RKO (cell line): Measurements from ENCODE around the gene APC2.
A peak's percentile ranks its signal among the peaks of the same experiment; 100 is the strongest.
"Not testable (repeated sequence)": the region's sequence is repeated elsewhere in the genome, so short reads cannot be mapped to it uniquely, and the experiment has no call there.

Experiments
- DNase-seq: peaks from one replicate; pipeline ENCODE4 v3.0.0-alpha.2; 2016; ENCODE audit warnings: low spot score

APC2 gene

DNA sequence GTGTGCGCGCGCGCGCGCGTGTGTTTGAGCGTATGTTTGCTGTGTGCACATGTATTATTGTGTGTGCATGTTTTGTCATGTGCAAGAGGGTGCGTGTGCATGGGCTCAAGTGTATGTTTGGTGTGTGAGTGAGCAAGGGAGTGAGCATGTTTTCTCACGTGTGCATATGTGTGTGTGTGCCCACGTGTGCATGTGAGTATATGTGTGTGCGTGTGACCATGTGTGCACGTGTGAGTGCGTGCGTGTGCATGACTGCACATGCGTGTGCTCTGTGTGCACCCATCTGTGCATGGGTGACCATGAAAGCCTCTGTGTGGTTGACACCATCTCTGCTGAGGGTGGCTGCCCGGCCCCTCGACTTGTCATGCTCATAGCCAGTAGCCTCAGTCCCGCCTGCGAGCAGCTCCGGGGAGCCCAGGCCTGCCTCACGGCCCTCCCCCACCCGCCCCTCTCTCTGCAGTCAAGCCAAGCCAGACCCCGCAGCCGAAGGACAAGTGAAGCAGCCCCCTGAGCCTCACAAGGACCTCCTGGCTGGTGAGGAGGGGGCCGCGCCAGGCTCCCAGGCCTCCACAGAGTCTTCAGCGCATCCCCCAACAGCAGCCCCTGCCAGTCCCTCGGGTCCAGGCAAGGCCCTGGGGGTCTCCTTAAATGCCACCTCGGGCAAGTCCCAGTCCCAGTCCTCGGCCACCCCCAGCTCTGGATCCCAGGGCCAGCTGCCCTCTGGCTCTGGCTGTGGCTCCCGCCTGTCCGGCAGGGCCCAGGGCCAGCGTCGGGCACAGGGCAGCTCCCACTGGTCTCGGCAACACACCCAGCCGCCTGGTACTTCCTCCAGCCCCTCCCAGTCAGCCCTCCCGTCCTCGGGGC, 47.0 kb downstream of the APC2 start:
- no peak for DNase-seq

DNA sequence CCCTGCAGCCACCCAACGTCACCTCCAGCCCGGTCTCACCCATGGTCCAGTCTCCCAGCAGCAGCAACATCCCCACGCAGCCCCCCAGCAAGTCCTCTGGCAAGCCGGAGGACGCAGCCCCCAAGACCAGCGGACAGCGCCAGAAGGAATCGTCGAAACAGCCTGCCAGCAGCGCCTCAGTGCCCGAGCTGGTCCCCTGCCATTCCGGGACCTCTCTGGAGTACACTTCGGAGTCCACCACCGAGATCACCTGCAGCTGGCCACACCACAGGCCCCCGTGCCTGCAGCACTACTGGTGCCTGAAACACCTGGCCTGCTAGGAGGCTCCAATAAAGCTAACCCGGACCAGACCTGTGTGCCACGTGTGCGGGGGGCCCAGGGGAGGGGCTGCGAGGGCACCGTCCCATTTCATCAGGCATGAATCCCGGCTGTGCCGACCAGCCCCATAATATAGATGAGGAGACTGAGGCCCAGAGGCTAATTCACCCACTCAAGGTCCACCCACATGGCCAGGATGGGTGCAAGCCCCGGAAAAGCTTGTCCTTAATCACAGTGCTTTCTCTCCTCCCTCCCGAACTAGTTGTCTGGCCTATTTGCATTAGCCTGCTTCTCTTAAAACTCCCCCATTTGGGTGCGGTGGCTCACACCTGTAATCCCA, 47.8 kb downstream of the APC2 start:
- no peak for DNase-seq

DNA sequence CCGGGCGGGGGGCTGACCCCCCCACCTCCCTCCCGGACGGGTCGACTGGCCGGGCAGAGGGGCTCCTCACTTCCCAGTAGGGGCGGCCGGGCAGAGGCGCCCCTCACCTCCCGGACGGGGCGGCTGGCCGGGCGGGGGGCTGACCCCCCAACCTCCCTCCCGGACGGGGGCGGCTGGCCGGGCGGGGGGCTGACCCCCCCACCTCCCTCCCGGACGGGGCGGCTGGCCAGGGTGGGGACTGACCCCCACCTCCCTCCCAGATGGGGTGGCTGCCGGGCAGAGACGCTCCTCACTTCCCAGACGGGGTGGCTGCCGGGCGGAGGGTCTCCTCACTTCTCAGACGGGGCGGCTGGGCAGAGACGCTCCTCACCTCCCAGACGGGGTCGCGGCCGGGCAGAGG, 49.3 kb downstream of the APC2 start:
- DNase-seq = not testable (repeated sequence)

DNA sequence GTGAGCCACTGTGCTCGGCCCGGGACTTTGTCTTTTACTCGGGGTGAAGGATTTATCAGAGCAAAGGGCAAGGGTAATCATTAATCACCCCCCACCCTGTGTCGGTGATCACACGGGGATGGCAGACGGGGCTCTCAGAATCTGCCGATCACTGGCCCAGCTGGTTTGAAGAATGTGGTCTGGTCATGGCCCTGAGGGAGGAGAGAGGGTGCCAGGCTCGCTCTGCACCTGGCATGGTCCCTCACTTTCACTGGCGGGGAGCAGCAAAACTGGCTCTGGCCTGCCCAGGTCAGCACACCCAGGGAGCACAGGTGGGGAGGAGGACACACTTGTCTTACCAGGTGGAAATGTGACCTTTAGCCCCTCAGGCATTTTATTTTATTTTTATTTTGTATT, 51.3 kb downstream of the APC2 start:
- DNase-seq = no peak

DNA sequence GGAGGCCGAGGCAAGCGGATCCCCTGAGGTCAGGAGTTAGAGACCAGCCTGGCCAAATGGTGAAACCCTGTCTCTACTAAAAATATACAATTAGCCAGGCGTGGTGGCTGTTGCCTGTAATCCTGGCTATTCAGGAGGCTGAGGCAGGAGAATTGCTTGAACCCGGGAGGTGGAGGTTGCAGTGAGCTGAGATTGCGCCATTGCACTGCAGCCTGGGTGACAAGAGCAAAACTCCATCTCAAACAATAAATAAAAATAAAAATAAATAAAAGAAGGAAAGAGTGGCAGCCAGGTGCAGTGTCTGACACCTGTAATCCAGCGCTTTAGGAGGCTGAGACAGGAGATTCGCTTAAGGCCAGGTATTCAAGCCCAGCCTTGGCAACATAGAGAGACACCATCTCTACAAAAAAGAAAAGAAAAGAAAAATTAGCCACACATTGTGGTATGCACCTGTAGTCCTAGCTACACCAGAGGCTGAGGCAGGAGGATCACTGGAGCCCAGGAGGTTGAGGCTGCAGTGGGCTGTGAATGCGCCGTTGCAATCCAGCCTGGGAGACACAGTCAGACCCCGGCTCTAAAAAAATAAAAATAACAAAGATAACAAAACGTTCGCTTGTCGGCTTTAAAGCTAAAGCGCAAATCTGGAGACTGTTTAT, 52.6 kb downstream of the APC2 start:
- DNase-seq = no peak

DNA sequence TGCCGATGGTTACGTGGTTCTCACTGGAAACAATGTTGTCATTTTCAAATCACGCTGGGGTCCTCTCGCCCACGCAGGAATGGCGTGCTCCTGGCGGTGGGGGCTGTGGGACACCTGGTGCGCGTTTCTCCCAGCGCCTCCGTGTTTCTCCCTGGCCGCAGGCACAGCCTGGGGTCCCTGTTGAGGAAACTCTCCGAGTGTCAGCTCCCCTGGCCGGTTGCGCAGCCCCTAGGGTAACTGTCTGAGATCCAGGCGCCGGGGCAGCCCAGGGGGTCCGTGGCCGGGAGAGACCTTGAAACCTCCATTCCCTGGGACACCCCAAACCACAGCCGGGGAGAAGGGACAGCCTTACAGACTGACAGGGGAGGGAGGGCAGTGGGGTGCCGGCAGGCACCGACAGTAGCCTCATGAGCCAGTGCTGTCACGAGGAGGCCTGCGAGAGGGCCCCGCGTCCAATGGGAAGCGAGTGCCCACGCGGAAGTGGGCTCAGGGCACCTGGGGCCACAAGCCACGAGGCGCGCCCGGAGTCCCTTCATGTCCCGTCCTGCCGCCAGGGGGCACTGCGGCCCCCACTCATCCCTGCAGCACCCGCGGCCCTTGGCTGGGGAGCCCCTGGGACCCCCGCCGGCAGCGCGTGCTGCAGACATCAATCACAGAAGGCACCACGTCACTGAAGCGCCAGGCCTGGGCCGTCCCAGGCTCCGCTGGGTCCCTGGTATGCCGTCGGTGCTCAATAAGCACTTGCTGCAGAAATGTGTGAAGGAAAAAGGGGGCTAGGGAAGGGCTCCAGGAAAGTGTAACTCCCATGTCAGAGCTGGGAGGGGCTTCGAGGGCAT, 53.4 kb downstream of the APC2 start:
- peak; percentile 74 for DNase-seq

DNA sequence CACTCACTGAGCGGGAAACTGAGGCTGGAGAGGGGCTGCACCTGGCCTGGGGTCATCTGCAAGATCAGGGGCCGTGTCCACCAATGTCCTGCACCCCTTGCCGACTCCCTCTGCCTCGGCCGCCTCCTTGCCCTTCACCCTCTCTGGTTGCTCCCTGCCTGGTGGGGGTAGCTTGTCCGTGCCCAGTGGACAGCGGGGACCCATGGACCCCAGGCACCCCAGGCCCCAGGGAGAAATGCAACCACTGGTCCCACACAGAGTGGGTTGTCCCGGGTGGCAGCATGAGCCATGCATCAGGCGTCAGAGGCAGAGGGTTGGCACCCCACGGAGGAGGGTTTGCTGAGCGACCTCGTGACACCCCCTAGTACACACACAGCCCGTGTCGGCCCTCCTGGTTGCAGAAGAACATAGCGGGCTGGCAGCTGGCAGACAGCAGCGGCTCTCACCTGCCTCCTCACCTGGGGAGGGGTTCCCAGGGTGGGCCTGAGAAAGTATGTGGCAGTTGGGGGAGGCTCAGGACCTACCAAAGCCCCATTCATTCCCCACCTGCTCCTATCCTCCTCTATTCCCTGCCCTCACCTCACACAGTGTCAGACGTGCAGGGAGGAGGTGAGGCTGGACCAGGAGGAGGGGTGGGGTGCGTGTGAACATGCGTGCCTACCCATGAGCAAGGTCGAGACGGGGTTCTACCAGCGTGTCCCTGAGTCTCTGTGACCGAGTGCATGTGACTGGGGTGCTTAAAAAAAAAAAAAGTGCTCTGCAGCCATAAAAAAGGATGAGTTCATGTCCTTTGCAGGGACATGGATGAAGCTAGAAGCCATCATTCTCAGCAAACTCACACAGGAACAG, 54.2 kb downstream of the APC2 start:
- DNase-seq = no peak

DNA sequence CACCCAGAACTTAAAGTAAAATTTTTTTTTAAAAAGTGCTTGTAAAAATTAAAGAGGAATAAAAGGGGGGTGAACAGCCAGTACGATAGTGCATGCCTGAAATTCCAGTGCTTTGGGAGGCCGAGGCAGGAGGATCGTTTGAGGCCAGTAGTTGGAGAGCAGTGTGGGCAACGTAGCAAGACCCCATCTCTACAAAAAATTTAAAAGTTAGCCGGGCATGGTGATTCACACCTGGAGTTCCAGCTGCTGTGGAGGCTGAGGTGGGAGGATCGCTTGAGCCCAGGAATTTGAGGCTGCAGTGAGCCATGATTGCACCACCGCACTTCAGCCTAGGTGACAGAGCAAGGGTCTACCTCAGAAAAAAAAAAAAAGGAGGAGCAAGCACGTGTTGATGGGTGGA, 55.1 kb downstream of the APC2 start:
- DNase-seq = no peak

DNA sequence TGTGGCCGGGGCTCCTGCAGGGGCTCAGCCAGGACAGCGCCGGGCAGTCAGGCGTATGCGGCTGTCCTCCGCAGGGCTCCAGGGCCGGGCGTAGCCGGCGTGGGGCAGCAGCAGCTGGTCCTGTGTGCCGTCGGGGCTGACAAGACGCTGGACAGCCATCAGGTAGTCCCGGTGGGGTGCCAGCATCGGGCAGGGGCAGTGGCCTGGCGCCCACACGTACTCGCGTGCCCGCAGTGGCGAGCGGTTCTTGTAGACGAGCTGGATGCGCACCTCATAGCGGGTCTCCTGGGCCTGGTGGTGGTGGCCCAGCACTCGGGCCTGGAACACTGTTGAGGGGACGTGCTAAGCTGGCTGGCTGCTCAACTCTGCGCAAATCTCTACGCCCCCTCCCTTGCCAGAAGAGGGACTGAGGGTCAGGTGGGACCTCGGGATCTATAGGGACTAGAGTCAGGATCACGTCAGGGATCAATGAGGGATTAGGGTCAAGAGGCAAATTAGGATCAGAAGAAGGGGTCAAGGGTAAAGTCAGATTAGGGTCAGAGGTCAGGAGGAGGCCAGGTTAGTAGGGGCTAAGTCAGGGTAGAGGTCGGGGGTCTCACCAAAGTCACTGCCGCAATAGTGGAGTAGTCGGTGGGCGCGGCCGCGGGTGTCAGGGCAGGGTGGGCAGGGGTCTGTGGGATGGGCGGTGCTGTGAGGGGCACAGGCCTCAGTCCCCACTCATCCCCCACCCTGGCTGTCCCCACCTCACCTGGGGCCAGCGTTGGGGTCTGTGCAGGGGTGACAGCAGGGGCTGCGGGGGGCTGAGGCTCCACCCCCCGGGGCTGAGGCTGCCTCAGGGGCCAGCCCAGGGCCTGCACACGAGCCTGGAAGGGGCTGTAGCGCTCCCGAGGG, 56.3 kb downstream of the APC2 start:
- no peak for DNase-seq

DNA sequence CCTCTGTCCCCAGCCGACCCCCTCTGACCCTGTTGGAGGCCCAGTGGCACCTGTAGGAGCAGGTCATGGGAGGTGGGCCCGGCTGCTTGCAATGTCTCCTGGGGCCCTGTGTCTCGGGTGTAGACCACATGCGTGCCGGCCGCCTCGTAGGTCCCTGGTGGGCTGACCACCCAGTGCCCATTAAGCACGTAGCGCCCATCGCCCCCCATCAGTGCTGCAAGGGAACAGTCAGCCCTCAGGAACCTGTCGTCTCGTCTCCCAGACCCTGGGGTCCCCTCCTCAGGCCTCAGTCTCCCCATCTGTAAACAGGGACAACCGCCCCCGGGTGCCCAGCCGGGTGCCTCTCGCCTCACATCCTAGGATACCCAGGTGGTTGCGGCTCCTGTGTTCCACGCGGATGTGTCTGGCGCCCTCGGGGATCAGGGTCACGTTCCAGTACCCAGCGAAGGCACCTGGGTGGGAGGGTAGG, 57.3 kb downstream of the APC2 start:
- DNase-seq = no peak

DNA sequence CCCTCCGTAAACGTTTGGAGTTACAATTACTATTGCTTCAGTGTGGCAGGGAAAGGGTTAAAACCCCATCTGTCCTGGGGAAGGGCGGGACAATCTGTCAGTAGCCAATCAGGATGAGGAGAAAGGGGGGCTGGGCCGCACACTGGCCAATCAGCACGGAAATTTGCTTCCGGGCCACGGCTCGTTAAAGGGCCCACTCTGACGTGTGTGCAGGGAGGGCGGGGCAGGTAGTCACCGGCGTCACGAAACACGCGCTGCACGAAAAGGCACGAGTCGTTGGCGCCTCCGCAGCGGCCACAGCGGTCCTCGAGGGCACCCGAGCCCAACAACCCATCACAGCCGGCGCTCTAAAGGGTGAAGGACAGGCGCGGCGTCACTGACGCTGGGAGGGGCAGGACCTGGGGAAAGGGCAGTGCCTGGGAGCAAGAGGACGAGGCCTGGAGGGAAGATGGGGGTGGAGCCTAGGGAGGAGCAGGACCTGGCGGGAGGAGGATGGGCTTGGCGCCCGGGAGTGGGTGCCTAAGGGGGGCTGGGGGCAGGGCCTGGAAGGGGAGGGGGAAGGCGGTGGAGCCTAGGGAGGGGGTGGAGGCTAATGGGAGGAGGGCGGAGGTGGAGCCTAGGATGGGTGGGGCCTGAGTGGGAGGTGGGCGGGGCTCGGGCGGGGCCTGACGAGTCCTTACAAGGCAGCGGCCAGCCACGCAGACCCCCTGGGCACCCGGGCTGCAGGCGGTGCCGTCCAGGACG, 58.0 kb downstream of the APC2 start:
- DNase-seq = peak; percentile 95

DNA sequence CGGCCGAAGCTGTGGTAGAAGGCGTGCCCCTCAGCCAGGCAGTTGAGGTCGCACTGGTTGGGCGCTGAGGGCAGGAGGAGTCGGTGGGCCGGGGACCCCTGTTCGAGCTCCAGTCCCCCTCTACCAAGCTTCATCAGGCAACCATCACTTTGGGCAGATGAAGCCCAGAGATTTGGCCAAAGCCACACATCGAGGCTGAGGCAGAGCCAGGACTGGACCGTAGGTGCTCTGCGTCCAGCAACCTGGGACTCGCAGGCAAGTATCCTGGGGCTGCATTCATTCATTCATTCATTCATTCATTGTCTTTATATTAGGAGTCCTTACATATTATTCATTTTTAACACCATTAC, 58.6 kb downstream of the APC2 start:
- DNase-seq = no peak

DNA sequence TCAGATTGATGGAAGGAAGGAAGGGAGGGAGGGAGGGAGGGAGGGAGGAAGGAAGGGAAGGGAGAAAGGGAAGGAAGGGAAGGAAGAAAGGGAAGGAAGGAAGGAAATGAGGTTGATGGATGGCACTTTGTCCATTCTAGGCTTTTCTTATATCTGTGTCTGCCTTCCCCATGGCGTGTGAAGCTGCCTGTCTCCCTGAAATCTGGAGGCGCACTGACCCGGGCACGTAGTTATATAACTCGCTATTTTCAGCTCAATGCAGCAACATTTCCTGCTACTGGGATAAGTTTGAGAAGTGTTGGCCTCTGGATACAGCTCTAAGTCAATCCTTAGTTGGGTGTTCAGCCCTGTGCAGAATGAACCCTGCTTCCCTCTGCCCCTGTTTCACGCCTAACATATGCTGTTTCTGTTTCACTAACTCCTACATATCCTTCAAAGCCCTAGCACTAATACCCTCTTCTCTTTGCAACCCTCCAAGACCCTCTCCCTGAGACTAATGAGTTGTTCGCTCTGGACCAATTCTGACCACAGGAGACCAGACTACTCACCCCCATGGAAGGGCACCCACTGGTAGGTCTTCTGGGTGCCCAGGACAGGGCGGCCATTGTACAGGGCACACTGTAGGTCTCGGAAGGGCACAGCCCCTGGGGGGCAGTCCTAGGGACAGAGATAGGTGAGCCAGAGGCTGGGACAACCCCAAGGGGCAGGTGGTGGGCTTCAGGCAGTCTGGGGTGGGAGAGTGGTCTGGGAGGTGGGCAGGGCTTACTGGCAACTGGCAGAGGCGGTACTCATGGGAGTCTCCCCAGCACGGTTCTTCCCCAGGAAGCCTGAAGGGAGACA, 59.9 kb downstream of the APC2 start:
- no peak for DNase-seq

DNA sequence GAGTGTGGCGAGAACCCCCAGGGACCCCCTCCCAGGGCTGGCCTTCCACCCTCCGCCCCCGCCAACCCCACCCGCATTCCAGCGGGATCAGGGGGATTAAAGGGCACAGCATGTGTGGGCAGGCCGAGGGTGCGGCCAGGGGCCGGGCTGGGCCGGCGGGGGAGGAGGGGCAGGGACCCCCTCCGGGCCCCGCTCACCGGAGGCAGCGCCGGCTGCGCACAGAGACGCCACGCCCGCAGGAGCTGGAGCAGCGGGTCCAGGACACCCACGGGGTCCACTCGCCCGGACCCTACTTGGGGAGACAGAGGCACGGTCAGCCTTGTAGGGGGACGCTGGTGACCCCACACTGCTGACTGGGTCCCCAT, 60.5 kb downstream of the APC2 start:
- no peak for DNase-seq

DNA sequence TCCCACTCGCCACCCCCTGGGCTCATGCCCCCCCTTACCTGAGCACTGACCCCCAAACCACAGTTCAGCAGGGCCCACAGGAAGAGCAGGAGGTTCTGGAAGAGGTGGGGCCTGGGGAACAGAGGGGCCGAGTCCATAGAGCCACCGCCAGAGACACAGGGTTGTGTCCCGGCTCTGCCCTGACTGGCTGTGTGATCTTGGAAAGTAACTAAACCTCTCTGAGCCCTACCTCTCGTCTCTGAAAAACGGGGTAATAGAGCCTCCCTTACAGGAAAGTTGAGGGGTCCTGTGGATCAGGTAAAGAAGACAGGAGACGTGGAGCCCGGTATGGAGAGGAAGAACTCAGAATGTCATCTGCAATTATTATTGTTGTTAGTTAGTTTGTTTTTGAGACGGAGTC, 60.9 kb downstream of the APC2 start:
- DNase-seq = no peak

DNA sequence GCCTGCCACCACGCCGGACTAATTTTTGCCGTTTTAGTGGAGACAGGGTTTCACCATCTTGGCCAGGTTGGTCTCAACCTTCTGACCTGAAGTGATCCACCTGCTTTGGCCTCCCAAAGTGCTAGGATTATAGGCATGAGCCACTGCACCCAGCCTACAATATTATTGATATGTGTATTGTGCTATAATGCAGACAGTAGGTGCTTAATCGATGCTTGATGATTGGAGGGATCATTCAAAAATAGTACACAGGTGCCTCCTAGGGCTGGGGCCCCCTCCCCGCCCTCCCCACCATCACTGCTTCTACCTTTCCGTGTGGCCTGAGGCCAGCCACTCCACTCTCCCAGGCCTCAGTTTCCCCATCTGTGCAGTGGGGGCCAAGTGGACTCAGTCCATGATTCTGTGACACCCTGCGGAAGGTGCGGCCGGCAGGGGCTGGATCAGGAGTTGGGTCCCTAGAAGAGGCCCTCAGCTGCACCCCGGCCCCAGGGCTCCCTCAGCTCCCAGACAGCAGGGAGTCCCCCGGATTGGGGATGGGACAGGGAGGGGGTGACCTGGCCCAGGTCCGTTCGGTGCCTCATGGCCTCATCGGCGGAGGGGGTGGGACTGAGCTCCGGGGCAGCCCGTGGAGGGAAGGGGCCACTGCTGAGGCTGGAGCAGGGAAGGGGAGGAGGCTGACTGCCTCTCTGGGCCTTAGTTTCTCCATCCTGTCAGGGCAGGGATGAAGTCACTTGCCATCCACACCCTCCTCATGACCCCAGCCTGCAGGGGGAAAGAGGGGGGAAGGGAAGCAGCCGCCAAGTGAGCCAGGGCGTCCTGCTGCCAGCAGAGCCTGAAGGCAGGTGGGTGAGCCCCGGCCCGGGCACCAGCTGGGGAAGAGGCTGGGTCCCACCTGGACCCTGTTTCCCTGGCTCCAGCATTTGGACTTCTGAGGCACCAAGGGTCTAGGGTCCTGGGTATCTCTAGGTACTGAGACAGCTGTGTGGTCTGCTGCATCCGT, 61.7 kb downstream of the APC2 start:
- DNase-seq = no peak
